Esophagus (tissue), 2 donors: ENCODE data around the gene NTRK2. TPM values are rescaled to one million over a fixed set of nuclear protein-coding genes. Genes with fewer than 3 reads are reported as not detected.

Experiments
- H3K27ac ChIP-seq, 2 donors: one replicate each; pipeline ENCODE4 v1.5.1; 2013; ENCODE audit warnings: low read depth in 2 of 2, mild to moderate bottlenecking in 2 of 2, inconsistent platforms in 1 of 2, low read length in 1 of 2, moderate library complexity in 1 of 2
- H3K27me3 ChIP-seq, 2 donors: one replicate each; pipeline ENCODE4 v1.6.1; 2013; ENCODE audit warnings: low read length in 2 of 2, control low read depth in 1 of 2, mild to moderate bottlenecking in 1 of 2; ENCODE audit not compliant: insufficient read depth in 2 of 2, control insufficient read depth in 1 of 2
- H3K36me3 ChIP-seq, 2 donors: one replicate each; pipeline ENCODE4 v1.6.1; 2013; ENCODE audit warnings: low read length in 1 of 2; ENCODE audit not compliant: control insufficient read depth in 2 of 2, insufficient read depth in 2 of 2
- H3K4me1 ChIP-seq, 2 donors: one replicate each; pipeline ENCODE4 v1.6.1; 2013; ENCODE audit warnings: low read length in 1 of 2; ENCODE audit not compliant: control insufficient read depth in 2 of 2, insufficient read depth in 2 of 2
- H3K4me3 ChIP-seq, 2 donors: one replicate each; pipeline ENCODE4 v1.5.1; 2013; ENCODE audit warnings: low read length in 2 of 2, mild to moderate bottlenecking in 2 of 2, low read depth in 1 of 2, moderate library complexity in 1 of 2
- H3K9me3 ChIP-seq, 2 donors: one replicate each; pipeline ENCODE4 v1.6.1; 2013; ENCODE audit warnings: mild to moderate bottlenecking in 2 of 2, low read depth in 1 of 2, low read length in 1 of 2, moderate library complexity in 1 of 2; ENCODE audit not compliant: control insufficient read depth in 2 of 2, insufficient read depth in 1 of 2
- WGBS, 2 donors: extraction: QIAGEN DNeasy Blood & Tissue Kit; methylation state at CpG; one replicate each; pipeline ENCODE4 v1.1.7; 2013; 5-methylcytosine and 5-hydroxymethylcytosine counted together
- polyA plus RNA-seq, 2 donors: library from polyadenylated mRNA; stranded (reverse); fragments of 200-250 nt; gene quantifications; one replicate each; pipeline ENCODE4 v1.2.3, GENCODE V29; 2013
- donor health status: healthy with polysubstance abuse.
- donor health status: Bipolar disorder and iron deficiency.

Gene NTRK2
- polyA plus RNA-seq, 2 donors, result 1.2 to 3.6 TPM

GRCh38 chr9:84943482-84944050 is 274.0 kb downstream of the NTRK2 start:
- Histone ChIP-seq H3K4me1 (peaks cover 0 to 5% of the 10 kb centered on the region in 2 donors), H3K4me3 (no peak overlapping the region), H3K27me3 (no peaks in the 10 kb centered on the region), H3K36me3 (no peaks in the 10 kb centered on the region), H3K9me3 (no peaks in the 10 kb centered on the region), H3K27ac (no peak overlapping the region)
- 77 to 86% methylated on average over 2 of the region's 2 CpGs for WGBS, 2 donors

- Histone ChIP-seq H3K36me3 (no peaks in the 10 kb centered on the region), H3K9me3 (no peaks in the 10 kb centered on the region), H3K27me3 (no peaks in the 10 kb centered on the region), H3K4me3 (no peak overlapping the region), H3K27ac (no peak overlapping the region), H3K4me1 (peaks cover 0 to 5% of the 10 kb centered on the region in 2 donors)
- WGBS, 2 donors, result 74 to 81% methylated on average over 8 of the region's 8 CpGs
These were observed 276.5 kb downstream of the NTRK2 start for GRCh38 chr9:84945878-84946538.

DNA sequence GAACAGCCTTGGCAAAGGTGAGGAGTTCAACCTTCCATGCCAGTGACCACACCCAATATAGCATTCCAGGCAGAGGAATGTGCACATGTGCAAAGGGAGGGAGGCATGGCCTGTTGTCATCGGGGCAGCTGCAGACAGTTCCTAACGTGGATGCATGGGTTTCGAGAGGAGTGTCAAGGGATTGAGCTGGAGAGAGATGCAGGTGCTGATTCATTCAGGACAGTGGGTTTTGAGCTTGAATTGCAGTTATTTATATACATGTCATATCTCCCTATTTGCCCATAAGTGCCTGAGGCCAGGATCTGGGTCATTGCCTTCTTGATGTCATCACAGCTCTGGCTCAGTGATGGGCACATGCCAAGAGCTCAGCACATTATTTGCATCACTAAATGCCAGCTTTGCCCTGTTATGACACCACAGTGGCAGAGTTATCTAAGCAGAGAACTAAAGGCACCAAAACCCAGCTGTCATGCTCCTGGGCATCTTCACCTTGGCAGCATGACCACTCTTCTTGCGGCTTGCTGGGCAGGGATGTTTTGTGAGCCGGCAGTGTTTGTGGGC is 278.0 kb downstream of the NTRK2 start:
- Histone ChIP-seq H3K27me3 (no peaks in the 10 kb centered on the region), H3K4me3 (no peak overlapping the region), H3K4me1 (peaks cover 0 to 5% of the 10 kb centered on the region in 2 donors), H3K27ac (no peak overlapping the region), H3K9me3 (no peaks in the 10 kb centered on the region), H3K36me3 (no peaks in the 10 kb centered on the region)
- 54 to 61% methylated on average over 5 of the region's 5 CpGs for WGBS, 2 donors

DNA sequence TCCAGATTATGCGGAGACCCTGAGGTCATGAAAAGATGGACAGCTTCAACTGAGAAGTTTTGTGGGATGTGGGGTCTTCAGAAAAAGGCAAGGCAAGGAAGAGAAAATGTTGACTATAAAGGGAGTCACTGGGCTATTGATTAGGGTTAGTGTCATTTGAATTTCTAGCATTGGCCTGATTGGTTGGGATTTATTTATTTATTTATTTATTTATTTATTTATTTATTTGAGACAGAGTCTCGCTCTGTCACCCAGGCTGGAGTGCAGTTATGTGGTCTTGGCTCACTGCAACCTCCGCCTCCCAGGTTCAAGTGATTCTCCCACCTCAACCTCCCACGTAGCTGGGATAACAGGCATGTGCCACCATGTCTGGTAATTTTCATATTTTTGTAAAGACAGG is 279.7 kb downstream of the NTRK2 start:
- Histone ChIP-seq H3K4me1 (peaks cover 0 to 5% of the 10 kb centered on the region in 2 donors), H3K9me3 (no peaks in the 10 kb centered on the region), H3K4me3 (no peak overlapping the region), H3K27me3 (no peaks in the 10 kb centered on the region), H3K36me3 (no peaks in the 10 kb centered on the region), H3K27ac (no peak overlapping the region)
- WGBS, 2 donors, result 92 to 95% methylated on average over 4 of the region's 4 CpGs

DNA sequence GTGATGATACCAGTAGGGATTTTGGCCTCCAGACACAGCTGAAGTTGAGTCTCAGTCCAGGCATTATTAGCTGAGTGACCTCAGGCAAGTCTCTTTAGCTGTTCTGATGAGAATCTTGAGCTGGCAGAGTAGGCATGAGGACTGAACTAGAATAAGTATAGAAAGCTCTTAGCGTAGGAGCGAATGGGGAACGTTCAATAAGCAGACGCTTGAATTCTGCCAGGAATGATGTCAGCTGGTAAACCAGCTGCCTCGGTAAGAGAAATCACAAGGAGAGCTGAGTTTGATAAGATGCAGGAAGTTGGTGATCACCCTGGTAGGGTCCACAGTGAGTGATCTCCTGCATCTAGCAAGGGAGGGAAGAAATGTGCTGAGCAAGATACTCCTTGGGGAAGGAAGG is 280.4 kb downstream of the NTRK2 start:
- Histone ChIP-seq H3K27ac (no peak overlapping the region), H3K4me1 (peaks cover 0 to 5% of the 10 kb centered on the region in 2 donors), H3K36me3 (no peaks in the 10 kb centered on the region), H3K27me3 (no peaks in the 10 kb centered on the region), H3K9me3 (no peaks in the 10 kb centered on the region), H3K4me3 (no peak overlapping the region)
- WGBS, 2 donors, result 79 to 87% methylated on average over 5 of the region's 5 CpGs

GRCh38 chr9:84950879-84951811 is 281.6 kb downstream of the NTRK2 start:
- Histone ChIP-seq H3K36me3 (no peaks in the 10 kb centered on the region), H3K9me3 (no peaks in the 10 kb centered on the region), H3K27ac (no peak overlapping the region), H3K27me3 (no peaks in the 10 kb centered on the region), H3K4me3 (no peak overlapping the region), H3K4me1 (peaks cover 0 to 5% of the 10 kb centered on the region in 2 donors)
- WGBS, 2 donors, result 78% methylated on average over 9 of the region's 9 CpGs

GRCh38 chr9:84953252-84953773 is 283.8 kb downstream of the NTRK2 start:
- Histone ChIP-seq H3K4me1 (no peaks in the 10 kb centered on the region), H3K27me3 (no peaks in the 10 kb centered on the region), H3K4me3 (no peak overlapping the region), H3K27ac (no peak overlapping the region), H3K9me3 (no peaks in the 10 kb centered on the region), H3K36me3 (no peaks in the 10 kb centered on the region)
- 72 to 82% methylated on average over 3 of the region's 3 CpGs for WGBS, 2 donors

DNA sequence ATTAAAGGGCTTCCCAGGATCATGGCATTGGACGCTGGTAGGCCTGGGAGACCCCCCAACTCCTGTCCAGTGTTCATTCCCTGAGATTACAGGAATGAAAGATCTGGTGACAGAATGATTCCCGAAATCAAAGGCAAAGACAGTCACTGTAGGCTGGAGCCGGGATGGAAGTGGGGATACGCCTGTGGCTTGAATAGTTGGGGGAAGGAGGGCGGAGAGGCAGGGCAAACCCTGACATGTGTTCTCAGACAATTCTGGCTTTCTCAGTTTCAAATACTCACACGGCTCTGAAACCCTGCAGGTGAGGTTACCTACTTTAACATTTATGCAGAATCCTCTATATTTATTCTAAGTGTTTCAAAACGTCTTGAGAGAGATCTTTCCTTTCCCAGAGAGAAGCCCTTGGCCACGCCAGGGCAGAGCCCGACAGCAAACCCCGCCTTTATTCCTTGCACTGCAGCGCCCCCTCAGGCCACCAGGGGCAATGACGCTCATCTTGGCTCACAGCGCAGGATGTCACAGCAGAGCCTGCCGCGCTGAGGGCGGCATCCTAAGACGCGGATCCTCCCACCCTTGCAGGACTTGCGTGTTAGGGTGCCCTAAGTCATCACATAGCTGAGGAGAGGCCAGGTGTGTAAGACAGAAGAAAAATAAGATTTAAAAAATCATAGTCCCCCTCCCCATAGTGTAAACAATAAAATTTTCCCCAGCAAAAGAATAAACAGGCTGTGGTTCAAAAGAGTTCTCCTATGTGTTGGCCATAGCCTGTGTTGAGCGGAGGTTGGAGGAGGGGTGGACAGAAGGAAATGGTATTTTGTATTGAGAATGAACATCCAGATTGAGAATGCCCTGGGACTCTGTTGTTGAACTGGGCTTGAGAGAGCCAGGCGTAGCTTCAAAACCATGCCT is 284.5 kb downstream of the NTRK2 start:
- no peak overlapping the region for H3K4me3 ChIP-seq
- WGBS, 2 donors, result 23 to 24% methylated on average over 21 of the region's 21 CpGs
- H3K9me3 ChIP-seq, result no peaks in the 10 kb centered on the region
- H3K4me1 ChIP-seq, result no peaks in the 10 kb centered on the region
- no peak overlapping the region for H3K27ac ChIP-seq
- H3K27me3 ChIP-seq, result no peaks in the 10 kb centered on the region
- H3K36me3 ChIP-seq, result no peaks in the 10 kb centered on the region
